Activated B cell treated with CpG ODN at 0.5 μM for 24 hours (primary cell): ENCODE results near the gene BLVRB. TPM values are rescaled to one million over a fixed set of nuclear protein-coding genes. Genes with fewer than 3 reads are reported as not detected.

Source experiments
- ATAC-seq: fragments of 200-7000 bp; cut with Tn5 transposase; one replicate; pipeline ENCODE4 v1.10.0; 2021; ENCODE audit warnings: low read depth, mild to moderate bottlenecking, moderate library complexity
- CTCF ChIA-PET: fragments of 350-600 bp; sonication (Branson Sonifier 250); formaldehyde crosslinking; loops from one replicate; lab custom pipeline; 2021; ENCODE audit warnings: antibody characterized with exemption; lab: Charles Lee
- POLR2A ChIA-PET: fragments of 350-600 bp; sonication (Branson Sonifier 250); formaldehyde crosslinking; loops from one replicate; lab custom pipeline; 2021; ENCODE audit warnings: antibody characterized with exemption; lab: Charles Lee
- DNase-seq: peaks from one replicate; pipeline ENCODE4 v3.0.0; 2022
- H3K27ac Mint-ChIP-seq: one replicate; pipeline ENCODE4 v1.8.0; 2020; ENCODE audit warnings: mixed read lengths
- H3K27me3 Mint-ChIP-seq: one replicate; pipeline ENCODE4 v1.8.0; 2021; ENCODE audit warnings: mixed read lengths
- H3K36me3 Mint-ChIP-seq: one replicate; pipeline ENCODE4 v1.8.0; 2021; ENCODE audit warnings: low read depth, mixed read lengths
- H3K4me1 Mint-ChIP-seq: one replicate; pipeline ENCODE4 v1.8.0; 2021; ENCODE audit warnings: mixed read lengths
- H3K4me3 Mint-ChIP-seq: one replicate; pipeline ENCODE4 v1.8.0; 2020; ENCODE audit warnings: mild to moderate bottlenecking, mixed read lengths
- H3K9me3 Mint-ChIP-seq: one replicate; pipeline ENCODE4 v1.8.0; 2020; ENCODE audit warnings: mixed read lengths
- intact Hi-C: fragments of 100-400 bp; cut with micrococcal nuclease; formaldehyde crosslinking; loops from one replicate; pipeline ENCODE4 v1.15.1; 2024
- total RNA-seq: library from RNA; stranded (reverse); gene quantifications from 2 replicates; pipeline ENCODE4 v1.2.3, GENCODE V29; 2022
- TF ChIP-seq, protein P1 (sequence below): fragments of 200-600 bp; IDR thresholded peaks from one replicate; pipeline ENCODE4 v1.8.0; 2022; ENCODE audit warnings: antibody characterized with exemption, mild to moderate bottlenecking

BLVRB gene
- total RNA-seq, 1 donor from 2014 or later = 14.6 TPM

DNA sequence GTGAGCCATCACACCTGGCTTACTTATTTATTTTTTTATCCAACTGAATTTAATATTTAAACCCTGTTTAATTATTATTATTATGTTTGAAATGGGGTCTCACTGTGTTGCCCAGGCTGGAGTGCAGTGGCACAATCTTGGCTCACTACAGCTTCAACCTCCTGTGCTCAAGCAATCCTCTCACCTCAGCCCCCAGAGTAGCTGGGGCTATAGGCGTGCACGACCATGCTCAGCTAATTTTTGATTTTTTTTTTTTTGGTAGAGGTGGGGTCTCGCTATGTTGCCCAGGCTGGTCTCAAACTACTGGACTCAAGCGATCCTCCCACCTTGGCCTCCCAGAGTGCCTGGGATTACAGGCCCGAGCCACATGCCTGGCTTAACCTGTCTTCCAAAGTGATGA, 33.8 kb upstream of the BLVRB start:
- ChIA-PET CTCF (no interaction called here), POLR2A (no interaction called here)
- no peak overlapping the region for H3K27ac Mint-ChIP-seq
- intact Hi-C loops = no loop called here
- no peak overlapping the region for H3K4me3 Mint-ChIP-seq
- no peaks in the 10 kb centered on the region for H3K4me1 Mint-ChIP-seq
- peaks cover 33% of the 10 kb centered on the region for H3K27me3 Mint-ChIP-seq
- DNase-seq (no peak), ATAC-seq (no peak)
- H3K36me3 Mint-ChIP-seq = no peaks in the 10 kb centered on the region
- H3K9me3 Mint-ChIP-seq = no peaks in the 10 kb centered on the region
- TF ChIP-seq, protein P1, sequence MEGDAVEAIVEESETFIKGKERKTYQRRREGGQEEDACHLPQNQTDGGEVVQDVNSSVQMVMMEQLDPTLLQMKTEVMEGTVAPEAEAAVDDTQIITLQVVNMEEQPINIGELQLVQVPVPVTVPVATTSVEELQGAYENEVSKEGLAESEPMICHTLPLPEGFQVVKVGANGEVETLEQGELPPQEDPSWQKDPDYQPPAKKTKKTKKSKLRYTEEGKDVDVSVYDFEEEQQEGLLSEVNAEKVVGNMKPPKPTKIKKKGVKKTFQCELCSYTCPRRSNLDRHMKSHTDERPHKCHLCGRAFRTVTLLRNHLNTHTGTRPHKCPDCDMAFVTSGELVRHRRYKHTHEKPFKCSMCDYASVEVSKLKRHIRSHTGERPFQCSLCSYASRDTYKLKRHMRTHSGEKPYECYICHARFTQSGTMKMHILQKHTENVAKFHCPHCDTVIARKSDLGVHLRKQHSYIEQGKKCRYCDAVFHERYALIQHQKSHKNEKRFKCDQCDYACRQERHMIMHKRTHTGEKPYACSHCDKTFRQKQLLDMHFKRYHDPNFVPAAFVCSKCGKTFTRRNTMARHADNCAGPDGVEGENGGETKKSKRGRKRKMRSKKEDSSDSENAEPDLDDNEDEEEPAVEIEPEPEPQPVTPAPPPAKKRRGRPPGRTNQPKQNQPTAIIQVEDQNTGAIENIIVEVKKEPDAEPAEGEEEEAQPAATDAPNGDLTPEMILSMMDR = no peak

DNA sequence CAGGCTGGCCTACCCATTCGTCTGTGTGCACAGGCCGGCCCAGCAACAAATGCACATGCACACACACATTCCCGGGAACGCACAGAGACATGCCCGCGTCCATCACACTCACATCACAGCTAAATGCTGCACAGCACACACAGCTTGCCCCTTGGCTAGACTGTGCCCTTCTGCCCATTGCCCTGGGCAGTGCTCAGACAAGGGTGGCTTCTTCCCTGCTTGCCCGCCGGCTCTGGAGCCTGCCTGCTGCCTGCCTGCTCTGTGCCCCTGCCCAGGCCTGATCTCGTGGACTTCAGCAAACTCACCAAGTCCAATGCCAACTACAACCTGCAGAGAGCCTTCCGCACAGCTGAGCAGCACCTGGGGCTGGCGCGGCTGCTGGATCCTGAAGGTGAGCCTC, 31.7 kb upstream of the BLVRB start:
- Mint-ChIP-seq H3K27me3 (peaks cover 26% of the 10 kb centered on the region), H3K36me3 (no peaks in the 10 kb centered on the region), H3K4me3 (no peak overlapping the region), H3K27ac (no peak overlapping the region), H3K4me1 (no peaks in the 10 kb centered on the region), H3K9me3 (no peaks in the 10 kb centered on the region)
- POLR2A ChIA-PET = no interaction called here
- intact Hi-C loops = no loop called here
- TF ChIP-seq, protein P1 = no peak
- DNase-seq = no peak
- CTCF ChIA-PET = no interaction called here
- ATAC-seq = no peak

DNA sequence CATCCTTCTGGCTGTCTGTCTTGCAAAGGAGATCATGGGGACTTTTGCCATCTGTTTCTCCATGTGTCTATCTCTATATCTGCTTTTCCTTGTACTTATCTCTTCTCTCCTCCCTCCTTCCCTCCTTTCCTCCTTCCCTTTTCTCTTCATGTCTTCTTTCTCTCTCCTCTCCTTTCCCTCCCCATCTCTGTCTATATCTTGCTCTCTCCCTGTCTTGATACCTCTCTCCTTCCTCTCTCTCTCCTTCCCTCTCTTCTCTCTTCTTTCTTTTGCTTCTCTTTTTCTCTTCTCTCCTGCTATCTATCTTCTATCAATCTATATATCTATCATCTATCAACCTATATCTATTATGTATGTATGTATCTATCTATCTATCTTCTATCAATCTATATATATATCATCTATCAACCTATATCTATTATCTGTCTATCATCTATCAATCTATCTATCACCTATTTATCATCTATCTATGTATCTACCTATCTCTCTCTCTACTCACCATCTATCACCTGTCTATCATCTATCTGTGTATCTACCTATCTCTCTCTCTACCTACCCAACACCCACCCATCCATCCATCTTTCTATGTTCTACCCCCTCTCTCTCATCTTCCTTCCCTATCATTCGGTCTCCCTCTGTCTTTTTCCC, 28.8 kb upstream of the BLVRB start:
- TF ChIP-seq, protein P1 = no peak
- ATAC-seq (no peak), DNase-seq (no peak)
- no peaks in the 10 kb centered on the region for H3K4me1 Mint-ChIP-seq
- H3K27ac Mint-ChIP-seq = no peak overlapping the region
- intact Hi-C loops = no loop called here
- H3K9me3 Mint-ChIP-seq = no peaks in the 10 kb centered on the region
- no peak overlapping the region for H3K4me3 Mint-ChIP-seq
- peaks cover 13% of the 10 kb centered on the region for H3K27me3 Mint-ChIP-seq
- POLR2A ChIA-PET = no interaction called here
- H3K36me3 Mint-ChIP-seq = no peaks in the 10 kb centered on the region
- CTCF ChIA-PET = no interaction called here

DNA sequence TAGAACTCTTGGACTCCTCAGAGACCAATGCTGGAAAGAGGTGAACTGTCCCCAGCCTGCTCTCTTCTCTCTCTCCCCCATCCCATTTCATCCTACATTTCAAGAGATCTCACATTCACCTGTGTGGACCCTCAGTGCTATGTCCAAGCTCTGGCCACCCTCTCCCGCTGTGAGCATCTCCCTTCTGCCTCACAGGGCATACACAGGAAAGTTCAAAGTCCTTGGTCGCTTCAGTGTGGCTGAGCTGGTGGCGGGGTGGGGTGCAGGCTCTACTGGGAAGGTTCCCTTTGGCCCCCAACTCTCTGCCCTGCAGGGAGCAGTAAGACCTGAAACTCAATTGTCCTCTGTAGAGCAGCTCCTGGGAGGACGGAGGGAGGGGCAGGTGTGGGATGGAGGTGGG, 28.2 kb upstream of the BLVRB start:
- H3K4me3 Mint-ChIP-seq = no peak overlapping the region
- ChIA-PET CTCF (no interaction called here), POLR2A (no interaction called here)
- DNase-seq = no peak
- no peaks in the 10 kb centered on the region for H3K4me1 Mint-ChIP-seq
- H3K9me3 Mint-ChIP-seq = no peaks in the 10 kb centered on the region
- H3K27ac Mint-ChIP-seq = no peak overlapping the region
- no peaks in the 10 kb centered on the region for H3K36me3 Mint-ChIP-seq
- intact Hi-C loops = no loop called here
- TF ChIP-seq, protein P1 = no peak
- H3K27me3 Mint-ChIP-seq = peaks cover 13% of the 10 kb centered on the region
- ATAC-seq = no peak

DNA sequence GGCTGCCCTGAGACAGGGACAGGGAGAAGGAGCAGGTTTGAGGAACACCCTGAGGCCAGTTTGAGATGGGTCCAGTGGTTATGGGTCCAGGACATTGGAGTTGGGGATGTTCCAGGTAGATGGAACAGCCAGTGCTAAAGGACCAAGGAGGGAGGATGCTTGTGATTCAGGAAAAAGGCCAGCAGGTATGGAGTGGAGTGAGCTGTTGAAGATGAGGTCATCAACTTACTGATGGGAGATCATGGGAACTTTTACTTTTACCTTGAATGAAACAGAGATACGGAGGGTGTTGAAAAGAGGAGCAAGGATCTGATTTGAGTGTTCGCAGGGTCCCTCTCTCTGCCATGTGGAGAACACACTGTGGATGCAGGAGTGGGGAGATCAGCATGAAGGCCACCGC, 26.7 kb upstream of the BLVRB start:
- ChIA-PET CTCF (no interaction called here), POLR2A (no interaction called here)
- TF ChIP-seq, protein P1 = no peak
- H3K4me1 Mint-ChIP-seq = peaks cover 6% of the 10 kb centered on the region
- no peak overlapping the region for H3K27ac Mint-ChIP-seq
- no peak overlapping the region for H3K4me3 Mint-ChIP-seq
- intact Hi-C loops = no loop called here
- no peaks in the 10 kb centered on the region for H3K36me3 Mint-ChIP-seq
- no peaks in the 10 kb centered on the region for H3K9me3 Mint-ChIP-seq
- ATAC-seq = no peak
- peaks cover 18% of the 10 kb centered on the region for H3K27me3 Mint-ChIP-seq
- no peak for DNase-seq
